K562 (cell line): Measurements from ENCODE around the gene MLKL. TPM values are rescaled to one million over a fixed set of nuclear protein-coding genes. Genes with fewer than 3 reads are reported as not detected.

Source experiments
- CEBPZ ChIP-seq: fragments of 150-350 bp; IDR thresholded peaks from 2 replicates; pipeline ENCODE4 v1.6.1; 2014; ENCODE audit warnings: low read depth, mild to moderate bottlenecking, low read length, borderline replicate concordance
- CREB3L1 ChIP-seq: fragments of 450-650 bp; IDR thresholded peaks from 2 replicates; pipeline ENCODE4 v1.6.1; 2014; ENCODE audit warnings: low read depth, mild to moderate bottlenecking, moderate library complexity, borderline replicate concordance
- CSDE1 ChIP-seq, 2 experiments: fragments of 450-650 bp; IDR thresholded peaks; 2 replicates each; pipeline ENCODE4 v1.6.1; 2016; ENCODE audit warnings: mild to moderate bottlenecking in 1 of 2
- EWSR1 ChIP-seq: fragments of 450-650 bp; IDR thresholded peaks from 2 replicates; pipeline ENCODE4 v1.6.1; 2018; ENCODE audit warnings: borderline replicate concordance, mild to moderate bottlenecking, low read depth, moderate library complexity; ENCODE audit not compliant: partially characterized antibody
- FOXJ2 ChIP-seq: fragments of 200-800 bp; sonication (Bioruptor generic); IDR thresholded peaks from 2 replicates; pipeline ENCODE4 v1.6.1; 2016; ENCODE audit warnings: missing genetic modification characterization, missing compliant biosample characterization
- GATAD2B ChIP-seq: fragments of 450-650 bp; IDR thresholded peaks from 2 replicates; pipeline ENCODE4 v1.6.1; 2017; ENCODE audit warnings: mild to moderate bottlenecking, borderline replicate concordance
- ILK ChIP-seq: fragments of 450-650 bp; IDR thresholded peaks from 2 replicates; pipeline ENCODE4 v1.6.1; 2016; ENCODE audit warnings: missing genetic modification characterization, low read depth, mild to moderate bottlenecking, missing compliant biosample characterization, moderate library complexity, borderline replicate concordance
- KDM4B ChIP-seq, 2 experiments: fragments of 450-650 bp in 1 of 2; sonication (generic) in 1 of 2; IDR thresholded peaks; 2 replicates each; pipeline ENCODE4 v1.6.1; 2016 to 2017; ENCODE audit warnings: borderline replicate concordance in 2 of 2, antibody characterized with exemption in 1 of 2, low read depth in 1 of 2, mild to moderate bottlenecking in 1 of 2
- MBD2 ChIP-seq: sonication (generic); IDR thresholded peaks from 2 replicates; pipeline ENCODE4 v1.6.1; 2016; ENCODE audit warnings: low read depth, borderline replicate concordance
- MXD1 ChIP-seq: fragments of 250-450 bp; sonication (Bioruptor Pico); IDR thresholded peaks from 2 replicates; pipeline ENCODE4 v1.8.0; 2021; ENCODE audit warnings: borderline replicate concordance, mild to moderate bottlenecking, moderate library complexity; ENCODE audit not compliant: poor library complexity, severe bottlenecking
- NEUROD1 ChIP-seq: fragments of 150-350 bp; IDR thresholded peaks from 2 replicates; pipeline ENCODE4 v1.6.1; 2014; ENCODE audit warnings: borderline replicate concordance, low read length, low read depth; ENCODE audit not compliant: partially characterized antibody
- RBM39 ChIP-seq: fragments of 200-400 bp; formaldehyde crosslinking; optimal IDR thresholded peaks from 2 replicates; pipeline ENCODE3; 2018; ENCODE audit warnings: low read depth, low read length
- SNAPC5 ChIP-seq: fragments of 250-450 bp; sonication (Bioruptor Pico); IDR thresholded peaks from 2 replicates; pipeline ENCODE4 v1.8.0; 2021; ENCODE audit warnings: moderate library complexity, mild to moderate bottlenecking, inconsistent platforms
- SRSF3 ChIP-seq: fragments of 200-400 bp; formaldehyde crosslinking; IDR thresholded peaks from 2 replicates; pipeline ENCODE4 v1.6.1; 2016; ENCODE audit warnings: mild to moderate bottlenecking, low read length, moderate library complexity; ENCODE audit not compliant: insufficient read depth
- THAP7 ChIP-seq: fragments of 250-450 bp; sonication (Bioruptor Pico); IDR thresholded peaks from 2 replicates; pipeline ENCODE4 v1.5.0; 2021
- ZNF184 ChIP-seq: sonication (generic); formaldehyde crosslinking; IDR thresholded peaks from 2 replicates; pipeline ENCODE4 v1.5.0; 2020; ENCODE audit warnings: missing genetic modification reagents
- ZNF3 ChIP-seq: fragments of 250-450 bp; sonication (Bioruptor Pico); IDR thresholded peaks from 2 replicates; pipeline ENCODE4 v1.5.0; 2021; ENCODE audit warnings: mild to moderate bottlenecking, moderate library complexity
- ZNF436 ChIP-seq: fragments of 250-450, 450-650 bp; sonication (Bioruptor Pico); formaldehyde crosslinking; IDR thresholded peaks from 2 replicates; pipeline ENCODE4 v1.7.0; 2020; ENCODE audit warnings: mild to moderate bottlenecking
- ZNF76 ChIP-seq: fragments of 250-450 bp; sonication (Bioruptor Pico); IDR thresholded peaks from 2 replicates; pipeline ENCODE4 v1.4.0; 2020; ENCODE audit warnings: mild to moderate bottlenecking, moderate library complexity, borderline replicate concordance
- ZNF766 ChIP-seq: fragments of 200-800 bp; sonication (Bioruptor generic); conservative IDR thresholded peaks from 2 replicates; pipeline ENCODE4 v1.6.1; 2016; ENCODE audit warnings: missing genetic modification characterization, missing compliant biosample characterization
- polyA plus RNA-seq, 8 experiments: library from polyadenylated mRNA; depleted of rRNA in 4 of 8; stranded (reverse) in 5 of 8; unstranded in 3 of 8; fragments of >200 nt; fragmentation: Nextera tagmentation in 2 of 8; fragmentation: Illumina TruSeq in 1 of 8; extraction: Ambion mirVana in 2 of 8; extraction: Trizol in 1 of 8; gene quantifications; 2 replicates each; pipeline versions ENCODE4 v1.2.1 to v1.2.3, GENCODE V29; 2011 to 2014; ENCODE audit warnings: inconsistent platforms in 1 of 8, missing spikeins in 1 of 8
- total RNA-seq, 7 experiments: library from RNA; depleted of rRNA in 6 of 7; stranded (reverse); fragments of >200 nt in 6 of 7; fragmentation: Illumina TruSeq in 2 of 7; extraction: Trizol in 2 of 7; gene quantifications; 2 replicates each; pipeline versions ENCODE4 v1.2.1 to v1.2.3, GENCODE V29; 2011 to 2021; ENCODE audit warnings: low replicate concordance in 1 of 7

Gene MLKL
- total and polyA plus RNA-seq, 9 of the 15 experiments (the other 6 are each of a cell fraction or from before 2014, with no cell fraction given), result 1.6 to 6.1 (median 4.8) TPM

- no peak for TF ChIP-seq FOXJ2
- TF ChIP-seq SNAPC5 (CRISPR knock-in tag), result no peak
- TF ChIP-seq ZNF76 (CRISPR knock-in tag), result no peak
- TF ChIP-seq ZNF436 (CRISPR knock-in tag), result no peak
- TF ChIP-seq MXD1 (CRISPR knock-in tag), result no peak
- no peak for TF ChIP-seq RBM39
- TF ChIP-seq SRSF3, result no peak
- no peak for TF ChIP-seq THAP7 (CRISPR knock-in tag)
- no peak for TF ChIP-seq ZNF184 (CRISPR knock-in tag)
- peak; percentile 96 for TF ChIP-seq MBD2
- TF ChIP-seq GATAD2B, result no peak
- no peak for TF ChIP-seq CSDE1 (IDR thresholded peaks at IDR 0.05)
- no peak for TF ChIP-seq ZNF766 (CRISPR knock-in tag)
- no peak for TF ChIP-seq NEUROD1
- TF ChIP-seq KDM4B (IDR thresholded peaks at IDR 0.05; ENCODE audit: borderline replicate concordance in 2 of 2, low read depth in 1 of 2), result no peak
- no peak for TF ChIP-seq ZNF3 (CRISPR knock-in tag)
- TF ChIP-seq CEBPZ, result no peak
- no peak for TF ChIP-seq ILK (tag)
- TF ChIP-seq CREB3L1, result peak; percentile 77
- TF ChIP-seq EWSR1, result no peak
These were observed 4.9 kb downstream of the MLKL start (continued) for GRCh38 chr16:74695450-74696422.
